ENCODE data around the gene DCHS1.

Gene DCHS1

DNA sequence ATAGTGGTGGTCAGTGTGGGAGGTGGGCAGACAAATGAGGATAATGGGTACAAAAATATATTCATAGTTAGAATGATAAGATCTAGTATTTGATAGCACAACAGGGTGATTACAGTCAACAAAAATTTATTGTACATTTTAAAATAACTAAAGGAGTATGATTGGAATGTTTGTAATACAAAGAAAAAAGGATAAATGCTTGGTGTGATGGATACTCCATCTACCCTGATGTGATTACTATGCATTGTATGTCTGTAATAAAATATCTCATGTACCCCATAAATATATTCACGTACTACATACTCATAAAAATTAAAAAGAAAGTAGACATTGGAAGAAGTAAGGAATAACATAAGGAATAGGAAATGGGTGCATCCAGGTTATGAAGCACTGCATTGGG is 67.6 kb downstream of the DCHS1 start:
- no peak for TF ChIP-seq TAF1 (IDR thresholded peaks at IDR 0.05; ENCODE audit: borderline replicate concordance, low read depth, low read length)
- TF ChIP-seq POLR2A (IDR thresholded peaks at IDR 0.05; ENCODE audit: low read depth, low read length), result no peak
- TF ChIP-seq POLR2AphosphoS5 (IDR thresholded peaks at IDR 0.05; ENCODE audit: low read depth, low read length), result no peak
- no peak for FAIRE-seq
- DNase-seq (ENCODE audit: insufficient read length), result no peak

DNA sequence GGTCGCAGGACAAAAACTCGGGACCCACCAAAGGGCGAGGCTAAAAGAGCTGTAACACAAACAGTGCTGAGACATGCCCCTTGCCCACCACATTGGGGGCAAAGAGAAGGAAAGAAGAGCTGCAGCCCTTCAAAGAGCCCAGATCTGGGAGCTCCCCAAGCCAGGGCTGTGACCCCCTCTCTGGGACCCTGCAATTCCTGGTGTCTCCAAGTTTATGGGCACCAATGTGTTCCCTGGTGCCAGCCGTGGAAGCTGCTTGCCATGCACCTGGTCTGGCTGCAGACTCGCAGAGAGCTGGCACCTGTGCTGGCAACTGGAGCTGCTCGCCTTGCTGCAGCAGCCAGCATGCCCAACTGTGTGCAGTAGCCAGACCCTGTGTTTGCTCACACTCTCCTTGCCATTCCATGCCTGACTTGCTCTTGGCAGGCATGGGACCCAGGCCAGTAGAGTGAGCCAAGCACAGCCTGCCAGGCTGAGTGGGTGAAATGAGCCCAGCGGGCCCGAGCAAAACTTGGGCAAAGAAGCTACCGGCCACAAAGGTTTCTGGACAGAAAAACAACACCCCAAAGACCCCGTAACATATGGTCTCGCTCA is 68.2 kb downstream of the DCHS1 start:
- no peak for FAIRE-seq
- DNase-seq (ENCODE audit: insufficient read length), result no peak
- TF ChIP-seq TAF1 (IDR thresholded peaks at IDR 0.05; ENCODE audit: borderline replicate concordance, low read depth, low read length), result no peak
- TF ChIP-seq POLR2A (IDR thresholded peaks at IDR 0.05; ENCODE audit: low read depth, low read length), result no peak
- no peak for TF ChIP-seq POLR2AphosphoS5 (IDR thresholded peaks at IDR 0.05; ENCODE audit: low read depth, low read length)

- FAIRE-seq (no peak), DNase-seq (ENCODE audit: insufficient read length) (no peak)
- no peak for TF ChIP-seq POLR2AphosphoS5 (IDR thresholded peaks at IDR 0.05; ENCODE audit: low read depth, low read length)
- no peak for TF ChIP-seq POLR2A (IDR thresholded peaks at IDR 0.05; ENCODE audit: low read depth, low read length)
- no peak for TF ChIP-seq TAF1 (IDR thresholded peaks at IDR 0.05; ENCODE audit: borderline replicate concordance, low read depth, low read length)
These were observed 68.9 kb downstream of the DCHS1 start for GRCh38 chr11:6586434-6587359.

DNA sequence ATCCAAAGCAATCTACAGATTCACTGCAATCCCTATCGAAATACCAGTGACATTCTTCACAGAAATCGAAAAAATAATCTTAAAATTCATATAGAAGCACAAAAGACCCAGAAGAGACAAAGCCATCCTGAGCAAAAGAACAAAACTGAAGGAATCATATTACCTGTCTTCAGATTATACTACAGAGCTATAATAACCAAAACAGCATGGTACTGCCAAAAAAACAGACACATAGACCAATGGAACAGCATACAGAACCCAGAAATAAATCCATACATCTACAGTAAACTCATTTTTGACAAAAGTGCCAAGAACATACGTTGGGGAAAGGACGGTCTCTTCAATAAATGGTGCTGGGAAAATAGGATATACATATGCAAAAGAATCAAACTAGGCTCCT is 71.1 kb downstream of the DCHS1 start:
- TF ChIP-seq POLR2AphosphoS5 (IDR thresholded peaks at IDR 0.05; ENCODE audit: low read depth, low read length) (no peak), POLR2A (IDR thresholded peaks at IDR 0.05; ENCODE audit: low read depth, low read length) (no peak)
- FAIRE-seq (peak; percentile 51), DNase-seq (ENCODE audit: insufficient read length) (no peak)

GRCh38 chr11:6583584-6583983 is 72.0 kb downstream of the DCHS1 start:
- TF ChIP-seq POLR2A (IDR thresholded peaks at IDR 0.05; ENCODE audit: low read depth, low read length) (no peak), POLR2AphosphoS5 (IDR thresholded peaks at IDR 0.05; ENCODE audit: low read depth, low read length) (no peak), TAF1 (IDR thresholded peaks at IDR 0.05; ENCODE audit: borderline replicate concordance, low read depth, low read length) (no peak)

GRCh38 chr11:6579681-6580080 is 75.9 kb downstream of the DCHS1 start:
- DNase-seq (ENCODE audit: insufficient read length) (no peak), FAIRE-seq (no peak)
- TF ChIP-seq TAF1 (IDR thresholded peaks at IDR 0.05; ENCODE audit: borderline replicate concordance, low read depth, low read length) (no peak), POLR2AphosphoS5 (IDR thresholded peaks at IDR 0.05; ENCODE audit: low read depth, low read length) (no peak), POLR2A (IDR thresholded peaks at IDR 0.05; ENCODE audit: low read depth, low read length) (no peak)

More at GRCh38 chr11:6583584-6583983, 72.0 kb downstream of the DCHS1 start:
- FAIRE-seq, result no peak
- no peak for DNase-seq (ENCODE audit: insufficient read length)

GRCh38 chr11:6578134-6578533 is 77.5 kb downstream of the DCHS1 start:
- no peak for FAIRE-seq
- TF ChIP-seq POLR2A (IDR thresholded peaks at IDR 0.05; ENCODE audit: low read depth, low read length), result no peak
- no peak for TF ChIP-seq POLR2AphosphoS5 (IDR thresholded peaks at IDR 0.05; ENCODE audit: low read depth, low read length)
- TF ChIP-seq TAF1 (IDR thresholded peaks at IDR 0.05; ENCODE audit: borderline replicate concordance, low read depth, low read length), result no peak
- DNase-seq (ENCODE audit: insufficient read length), result no peak

DNA sequence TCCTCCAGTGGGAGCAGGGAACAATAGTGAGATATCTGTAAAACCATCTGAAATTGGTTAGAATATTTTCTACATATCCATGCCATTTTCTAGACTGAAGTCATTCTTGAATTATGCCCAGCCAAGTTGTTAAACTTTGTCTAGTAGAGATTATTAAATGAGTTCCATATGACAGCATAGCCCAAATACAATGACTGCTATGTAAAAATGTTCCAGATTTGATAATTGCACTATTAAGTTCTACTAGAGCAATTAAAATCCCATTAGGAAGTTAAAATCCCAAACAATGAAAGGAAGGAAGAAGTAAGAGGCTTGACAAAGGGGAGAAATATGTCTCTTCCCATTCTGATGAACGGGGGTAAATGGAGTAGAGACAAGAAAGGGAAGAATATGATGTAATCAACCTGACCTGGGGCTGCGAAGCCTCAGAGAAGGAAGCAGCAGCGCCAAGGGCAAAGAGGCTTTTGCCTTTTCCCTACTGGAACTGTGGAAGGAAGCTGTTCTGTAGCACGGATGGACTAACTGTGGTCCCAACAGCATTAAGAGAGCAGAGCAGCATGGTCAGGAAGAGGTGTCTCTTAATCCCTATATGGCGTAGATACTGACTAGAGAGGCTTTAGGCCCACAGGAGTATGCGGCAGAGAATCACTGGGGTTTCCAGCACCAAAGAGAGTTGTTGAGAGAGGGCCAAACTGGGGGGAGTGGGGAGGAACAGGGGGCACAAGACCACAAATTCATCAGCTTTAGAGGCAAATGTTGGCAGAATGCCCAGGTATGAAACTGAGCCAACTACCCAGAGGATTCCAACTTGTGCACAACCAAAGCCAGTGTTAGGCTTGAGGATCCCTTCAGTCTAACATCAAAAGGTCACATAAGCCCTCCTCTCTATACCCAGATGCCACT is 78.9 kb downstream of the DCHS1 start:
- TF ChIP-seq POLR2AphosphoS5 (IDR thresholded peaks at IDR 0.05; ENCODE audit: low read depth, low read length), result no peak
- no peak for TF ChIP-seq TAF1 (IDR thresholded peaks at IDR 0.05; ENCODE audit: borderline replicate concordance, low read depth, low read length)
- no peak for TF ChIP-seq POLR2A (IDR thresholded peaks at IDR 0.05; ENCODE audit: low read depth, low read length)
- DNase-seq (ENCODE audit: insufficient read length), result no peak

GRCh38 chr11:6574816-6575715 is 80.5 kb downstream of the DCHS1 start:
- FAIRE-seq, result no peak
- DNase-seq (ENCODE audit: insufficient read length), result no peak
- no peak for TF ChIP-seq POLR2A (IDR thresholded peaks at IDR 0.05; ENCODE audit: low read depth, low read length)
- TF ChIP-seq TAF1 (IDR thresholded peaks at IDR 0.05; ENCODE audit: borderline replicate concordance, low read depth, low read length), result no peak
- TF ChIP-seq POLR2AphosphoS5 (IDR thresholded peaks at IDR 0.05; ENCODE audit: low read depth, low read length), result no peak

More for the DNA sequence above, 78.9 kb downstream of the DCHS1 start:
- peak; percentile 79 for FAIRE-seq

GRCh38 chr11:6572215-6572614 is 83.4 kb downstream of the DCHS1 start:
- TF ChIP-seq TAF1 (IDR thresholded peaks at IDR 0.05; ENCODE audit: borderline replicate concordance, low read depth, low read length) (no peak), POLR2AphosphoS5 (IDR thresholded peaks at IDR 0.05; ENCODE audit: low read depth, low read length) (no peak), POLR2A (IDR thresholded peaks at IDR 0.05; ENCODE audit: low read depth, low read length) (no peak)
- no peak for FAIRE-seq
- no peak for DNase-seq (ENCODE audit: insufficient read length)
